ENCODE data around the gene FARP2.

Gene FARP2

DNA sequence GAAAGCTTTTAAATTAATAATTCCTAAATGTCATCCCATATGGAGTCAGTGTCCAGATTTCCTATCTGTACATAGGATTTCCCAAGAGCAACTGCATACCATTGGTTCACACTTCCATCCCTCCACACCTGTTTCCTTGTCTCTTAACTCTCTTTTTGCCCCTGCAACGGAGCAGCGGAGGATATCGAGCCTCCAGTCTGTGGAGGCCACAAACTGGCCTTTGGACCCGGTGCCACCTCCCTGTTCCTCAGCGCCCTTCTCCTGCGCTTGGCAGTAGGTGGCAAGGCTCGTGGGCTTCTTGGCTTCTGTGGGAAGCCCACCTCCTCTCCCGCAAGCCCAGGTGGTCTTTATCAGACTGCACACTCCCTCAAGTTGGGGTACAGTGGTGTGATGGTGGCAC, 176.1 kb downstream of the FARP2 start:
- DNase-seq (ENCODE audit: low read depth) = no peak
- TF ChIP-seq, protein P1, sequence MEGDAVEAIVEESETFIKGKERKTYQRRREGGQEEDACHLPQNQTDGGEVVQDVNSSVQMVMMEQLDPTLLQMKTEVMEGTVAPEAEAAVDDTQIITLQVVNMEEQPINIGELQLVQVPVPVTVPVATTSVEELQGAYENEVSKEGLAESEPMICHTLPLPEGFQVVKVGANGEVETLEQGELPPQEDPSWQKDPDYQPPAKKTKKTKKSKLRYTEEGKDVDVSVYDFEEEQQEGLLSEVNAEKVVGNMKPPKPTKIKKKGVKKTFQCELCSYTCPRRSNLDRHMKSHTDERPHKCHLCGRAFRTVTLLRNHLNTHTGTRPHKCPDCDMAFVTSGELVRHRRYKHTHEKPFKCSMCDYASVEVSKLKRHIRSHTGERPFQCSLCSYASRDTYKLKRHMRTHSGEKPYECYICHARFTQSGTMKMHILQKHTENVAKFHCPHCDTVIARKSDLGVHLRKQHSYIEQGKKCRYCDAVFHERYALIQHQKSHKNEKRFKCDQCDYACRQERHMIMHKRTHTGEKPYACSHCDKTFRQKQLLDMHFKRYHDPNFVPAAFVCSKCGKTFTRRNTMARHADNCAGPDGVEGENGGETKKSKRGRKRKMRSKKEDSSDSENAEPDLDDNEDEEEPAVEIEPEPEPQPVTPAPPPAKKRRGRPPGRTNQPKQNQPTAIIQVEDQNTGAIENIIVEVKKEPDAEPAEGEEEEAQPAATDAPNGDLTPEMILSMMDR (conservative IDR thresholded peaks at IDR 0.05; ENCODE audit: low read depth, low read length) = no peak

DNA sequence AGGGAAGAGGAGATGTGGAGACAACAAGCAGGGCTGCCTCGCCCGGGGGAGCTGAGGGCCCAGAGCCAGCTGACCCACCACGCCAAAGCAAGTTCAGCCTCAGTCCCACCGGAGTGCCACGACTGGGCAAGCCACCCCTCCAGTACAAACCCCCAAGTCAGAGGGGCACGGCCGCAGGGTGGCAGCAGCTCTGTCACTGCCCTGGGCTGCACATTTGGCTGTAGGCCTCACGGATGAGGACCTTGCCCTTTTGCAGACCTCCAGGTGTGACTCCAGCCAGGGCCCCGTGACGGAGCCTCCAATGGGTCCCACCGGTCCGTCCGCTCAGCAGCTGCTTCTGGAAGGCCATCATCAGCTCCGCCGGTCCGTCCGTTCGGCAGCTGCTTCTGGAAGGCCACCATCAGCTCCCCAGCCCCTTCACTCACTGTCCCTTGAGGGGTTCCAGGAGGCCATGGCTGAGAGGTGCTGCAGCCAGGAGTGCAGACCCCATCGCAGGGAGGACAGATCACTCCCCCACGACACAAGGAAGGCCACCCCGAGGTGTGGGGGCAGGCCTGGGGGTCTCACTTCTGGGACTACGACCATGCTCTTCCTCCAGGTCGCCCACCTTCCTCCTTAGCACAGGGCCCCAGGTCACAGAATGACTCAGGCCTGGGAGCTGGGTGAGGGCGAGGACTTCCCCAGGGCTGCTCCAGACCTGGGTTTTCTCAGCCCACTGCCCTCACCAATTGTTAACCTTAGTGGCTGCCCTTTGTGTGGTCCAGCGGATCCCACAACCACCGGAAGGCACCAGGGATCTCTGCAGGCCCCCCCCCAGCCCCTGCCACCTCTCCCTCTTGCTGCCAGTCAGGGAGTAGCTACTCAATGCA, 176.9 kb downstream of the FARP2 start:
- no peak overlapping the region for H3K4me3 ChIP-seq (ENCODE audit: low read length)
- TF ChIP-seq, protein P1 (conservative IDR thresholded peaks at IDR 0.05; ENCODE audit: low read depth, low read length) = no peak
- no peak for DNase-seq (ENCODE audit: low read depth)

More for the DNA sequence above, 176.1 kb downstream of the FARP2 start:
- H3K4me3 ChIP-seq (ENCODE audit: low read length) = no peak overlapping the region

DNA sequence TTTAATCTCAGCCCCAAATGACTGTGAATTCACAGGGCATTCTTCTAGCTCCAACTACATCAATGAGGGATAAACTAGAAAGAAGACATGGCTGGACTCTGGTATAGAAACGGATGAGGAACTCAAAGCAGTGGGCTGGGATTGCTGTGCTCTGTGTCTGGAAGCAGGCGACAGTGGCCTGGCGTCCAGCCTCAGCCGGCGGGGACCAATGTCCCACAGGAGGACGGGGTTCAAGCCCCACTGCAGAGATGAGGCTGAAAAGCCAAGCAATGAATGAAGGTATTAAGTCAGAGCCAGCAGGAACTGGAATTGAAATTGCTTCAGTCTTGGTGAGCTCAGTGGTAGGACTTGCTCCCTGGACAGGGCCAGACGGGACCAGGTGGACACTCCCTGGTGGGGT, 178.2 kb downstream of the FARP2 start:
- TF ChIP-seq, protein P1 (conservative IDR thresholded peaks at IDR 0.05; ENCODE audit: low read depth, low read length) = no peak
- no peak for DNase-seq (ENCODE audit: low read depth)
- no peak overlapping the region for H3K4me3 ChIP-seq (ENCODE audit: low read length)

DNA sequence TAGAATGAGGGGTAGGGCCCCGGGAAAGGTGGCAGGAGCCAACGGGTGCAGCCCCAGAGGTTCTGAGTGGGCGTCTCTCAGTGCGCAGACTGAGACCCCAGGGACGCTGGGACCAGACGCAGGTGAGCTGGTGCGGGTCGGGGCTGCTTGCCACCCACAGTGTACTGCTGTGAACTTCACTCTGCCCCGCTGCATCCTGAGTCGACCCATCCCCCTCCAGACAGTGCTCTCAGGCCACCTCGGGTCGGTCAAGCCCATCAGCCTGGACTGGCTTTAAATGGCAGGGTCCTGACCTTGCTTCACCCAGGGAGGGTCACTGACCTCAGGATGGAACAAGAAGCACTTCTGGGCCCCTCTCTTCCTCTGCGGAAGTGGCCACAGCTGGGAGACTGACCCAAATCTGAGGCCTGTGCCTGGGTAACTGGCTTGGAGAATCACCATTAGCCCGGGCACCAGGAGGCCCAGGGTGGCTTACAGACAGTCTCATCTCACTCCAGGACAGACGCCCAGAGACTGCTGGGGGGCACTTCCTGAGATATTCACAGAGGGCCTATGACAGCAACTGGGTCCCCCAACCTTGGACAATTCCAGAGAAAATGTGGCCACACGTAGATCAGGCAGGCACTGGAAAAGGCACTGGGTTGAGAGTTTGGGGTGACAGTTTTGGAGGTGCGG, 178.8 kb downstream of the FARP2 start:
- no peak overlapping the region for H3K4me3 ChIP-seq (ENCODE audit: low read length)
- no peak for DNase-seq (ENCODE audit: low read depth)
- TF ChIP-seq, protein P1 (conservative IDR thresholded peaks at IDR 0.05; ENCODE audit: low read depth, low read length) = no peak

DNA sequence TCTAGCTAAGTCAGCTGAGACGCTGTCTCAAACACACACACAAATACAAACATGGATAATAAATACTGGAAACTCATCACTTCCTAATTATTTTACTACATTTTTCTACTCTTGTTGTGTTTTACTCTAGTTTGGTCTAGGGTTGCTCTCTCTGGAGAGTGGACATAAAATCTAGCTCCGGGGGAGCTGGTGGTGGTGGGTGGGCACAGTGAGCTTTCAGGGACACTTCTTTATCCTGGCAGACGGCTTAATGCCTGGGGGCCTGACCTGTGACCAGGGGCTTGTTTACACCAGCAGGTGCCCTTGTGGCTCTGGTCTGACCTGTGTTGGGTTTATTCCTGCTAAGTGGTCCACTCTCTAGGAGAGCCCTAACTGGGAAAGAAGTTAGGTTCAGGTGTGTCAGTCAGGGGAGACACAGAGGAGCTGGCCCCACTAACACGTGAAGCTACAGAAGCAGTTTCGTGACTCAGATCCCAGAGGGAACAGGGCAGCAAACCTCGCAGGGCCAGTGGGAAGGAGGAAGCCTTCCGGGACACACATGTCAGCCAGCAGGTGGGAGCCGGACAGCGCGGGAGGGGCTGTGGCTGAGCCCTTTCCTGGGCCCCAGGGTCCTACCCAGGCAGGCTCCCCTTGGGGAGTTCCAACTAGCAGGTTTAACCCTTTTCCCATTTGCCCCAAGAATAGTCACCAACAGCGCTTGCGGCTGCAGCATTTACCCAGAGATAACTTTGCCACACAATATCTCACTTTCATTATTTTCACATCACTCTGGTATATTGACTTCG, 180.0 kb downstream of the FARP2 start:
- H3K4me3 ChIP-seq (ENCODE audit: low read length) = no peak overlapping the region
- no peak for DNase-seq (ENCODE audit: low read depth)
- TF ChIP-seq, protein P1 (conservative IDR thresholded peaks at IDR 0.05; ENCODE audit: low read depth, low read length) = no peak

DNA sequence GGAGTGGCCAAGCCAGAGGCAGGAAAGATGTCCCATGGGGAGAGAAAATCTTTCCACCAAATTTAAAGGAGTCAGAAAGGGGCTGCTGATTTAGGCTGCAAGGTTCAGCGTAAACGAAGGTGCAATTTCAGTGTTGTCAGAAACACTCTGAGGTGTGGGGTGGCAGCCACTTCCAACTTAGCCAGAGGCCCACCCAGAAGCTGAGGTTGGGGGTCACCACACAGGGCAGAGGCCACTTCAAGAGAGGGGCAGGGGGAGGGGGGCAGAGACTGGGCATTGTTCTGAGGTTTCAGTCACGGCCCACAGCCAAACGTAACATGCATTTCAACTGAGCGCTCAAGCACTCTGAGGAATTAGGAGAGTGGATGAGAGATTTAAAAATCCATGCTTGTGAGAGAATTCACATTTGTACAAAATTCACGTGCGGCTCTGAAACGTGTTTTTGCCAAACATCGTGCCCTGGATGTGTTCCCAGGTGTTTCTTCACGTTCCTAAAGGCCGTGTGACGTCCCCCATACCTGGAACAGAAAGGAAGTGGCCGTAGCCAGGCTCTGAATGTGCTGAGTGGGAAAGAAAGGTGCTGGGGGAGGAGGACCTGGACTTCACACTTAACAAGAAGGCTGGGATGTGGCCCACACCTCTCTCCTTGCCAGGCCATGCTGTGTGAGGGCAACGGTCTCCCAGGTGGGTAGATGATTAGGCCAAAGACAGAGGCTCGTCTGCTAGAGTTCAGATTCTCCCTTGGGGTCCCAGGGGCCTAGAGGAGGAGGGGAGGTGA, 182.9 kb downstream of the FARP2 start:
- TF ChIP-seq, protein P1 (conservative IDR thresholded peaks at IDR 0.05; ENCODE audit: low read depth, low read length) = no peak
- no peak for DNase-seq (ENCODE audit: low read depth)
- H3K4me3 ChIP-seq (ENCODE audit: low read length) = no peak overlapping the region

Measured in retinal pigment epithelial cell (primary cell).